ENCODE results near the gene ZNF777.

DNA sequence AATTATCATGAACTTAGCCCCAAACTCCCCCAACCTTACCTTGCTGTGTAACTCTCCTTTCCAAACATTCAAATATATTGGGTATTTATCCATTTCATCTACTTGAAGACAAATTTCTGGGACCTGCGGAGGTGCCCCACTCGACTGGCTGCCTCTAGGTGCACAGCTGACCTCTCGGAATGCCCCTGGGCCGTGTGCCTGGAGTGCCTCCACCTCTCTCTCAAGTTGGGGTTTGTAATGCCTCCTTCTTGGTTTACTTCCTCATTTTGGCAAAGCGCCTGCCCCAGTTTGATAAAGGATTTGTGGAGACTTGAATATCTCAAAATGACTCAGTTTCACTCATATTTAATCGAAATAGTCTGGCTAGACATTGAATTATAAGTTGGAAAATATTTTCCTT, 16.6 kb downstream of the ZNF777 start:
- TF ChIP-seq EZH2phosphoT487 (IDR thresholded peaks at IDR 0.05; ENCODE audit: borderline replicate concordance, low read length), result no peak
- TF ChIP-seq, protein P1, sequence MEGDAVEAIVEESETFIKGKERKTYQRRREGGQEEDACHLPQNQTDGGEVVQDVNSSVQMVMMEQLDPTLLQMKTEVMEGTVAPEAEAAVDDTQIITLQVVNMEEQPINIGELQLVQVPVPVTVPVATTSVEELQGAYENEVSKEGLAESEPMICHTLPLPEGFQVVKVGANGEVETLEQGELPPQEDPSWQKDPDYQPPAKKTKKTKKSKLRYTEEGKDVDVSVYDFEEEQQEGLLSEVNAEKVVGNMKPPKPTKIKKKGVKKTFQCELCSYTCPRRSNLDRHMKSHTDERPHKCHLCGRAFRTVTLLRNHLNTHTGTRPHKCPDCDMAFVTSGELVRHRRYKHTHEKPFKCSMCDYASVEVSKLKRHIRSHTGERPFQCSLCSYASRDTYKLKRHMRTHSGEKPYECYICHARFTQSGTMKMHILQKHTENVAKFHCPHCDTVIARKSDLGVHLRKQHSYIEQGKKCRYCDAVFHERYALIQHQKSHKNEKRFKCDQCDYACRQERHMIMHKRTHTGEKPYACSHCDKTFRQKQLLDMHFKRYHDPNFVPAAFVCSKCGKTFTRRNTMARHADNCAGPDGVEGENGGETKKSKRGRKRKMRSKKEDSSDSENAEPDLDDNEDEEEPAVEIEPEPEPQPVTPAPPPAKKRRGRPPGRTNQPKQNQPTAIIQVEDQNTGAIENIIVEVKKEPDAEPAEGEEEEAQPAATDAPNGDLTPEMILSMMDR (IDR thresholded peaks at IDR 0.05; ENCODE audit: low read depth, low read length, poor library complexity, severe bottlenecking), result no peak

Data from DOHH2 (cell line).